IMR-90 (cell line): ENCODE data around the gene GRID1. TPM values are rescaled to one million over a fixed set of nuclear protein-coding genes. Genes with fewer than 3 reads are reported as not detected.

Experiments
- ATAC-seq: fragments of 200-7000 bp; cut with Tn5 transposase; 2 replicates; pipeline ENCODE4 v1.9.1; 2020; ENCODE audit warnings: low read depth, mild to moderate bottlenecking, moderate library complexity
- BruUV-seq: library from RNA; stranded (reverse); fragments of 400-500 nt; replicated peaks from 2 replicates; lab custom pipeline; 2021; lab: Mats Ljungman, UMichigan
- CTCF ChIA-PET: fragments of 300-600 bp; formaldehyde crosslinking; extraction: SDS; loops from one replicate; lab custom pipeline; 2021; ENCODE audit warnings: antibody characterized with exemption; lab: Yijun Ruan, JAX
- POLR2A ChIA-PET: fragments of 300-600 bp; sonication (Branson Sonifier 250); formaldehyde crosslinking; loops from one replicate; lab custom pipeline; 2022; ENCODE audit warnings: antibody characterized with exemption; ENCODE audit not compliant: unreplicated experiment; lab: Charles Lee
- DNase-seq: peaks from one replicate; pipeline ENCODE4 v3.0.0; 2013
- H2AFZ ChIP-seq: replicated peaks from 2 replicates; pipeline ENCODE3; 2013; ENCODE audit warnings: low read length, mild to moderate bottlenecking; ENCODE audit not compliant: poor library complexity
- H2AK5ac ChIP-seq: 2 replicates; pipeline ENCODE4 v1.6.1; 2013; ENCODE audit warnings: low read depth, low read length, inconsistent platforms
- H2AK9ac ChIP-seq: replicated peaks from 2 replicates; pipeline ENCODE3; 2013; ENCODE audit warnings: mild to moderate bottlenecking, low read depth, low read length, moderate library complexity; ENCODE audit not compliant: poor library complexity
- H2BK120ac ChIP-seq: 2 replicates; pipeline ENCODE4 v1.6.1; 2013; ENCODE audit warnings: low read depth, low read length, inconsistent platforms
- H2BK15ac ChIP-seq: 3 replicates; pipeline ENCODE4 v1.6.1; 2013; ENCODE audit warnings: low read depth, low read length, inconsistent platforms
- H2BK20ac ChIP-seq: 2 replicates; pipeline ENCODE4 v1.6.1; 2013; ENCODE audit warnings: low read depth, mild to moderate bottlenecking, inconsistent platforms, low read length, moderate library complexity
- H2BK5ac ChIP-seq: 2 replicates; pipeline ENCODE4 v1.6.1; 2013; ENCODE audit warnings: mild to moderate bottlenecking, low read depth, low read length, inconsistent platforms; ENCODE audit not compliant: poor library complexity, severe bottlenecking
- H3K14ac ChIP-seq: replicated peaks from 2 replicates; pipeline ENCODE4 v1.6.1; 2013; ENCODE audit warnings: low read depth, low read length, inconsistent platforms
- H3K18ac ChIP-seq: 2 replicates; pipeline ENCODE4 v1.6.1; 2013; ENCODE audit warnings: low read depth, low read length, control low read depth
- H3K23ac ChIP-seq: 2 replicates; pipeline ENCODE4 v1.6.1; 2013; ENCODE audit warnings: low read depth, low read length, inconsistent platforms
- H3K27ac ChIP-seq: 2 replicates; pipeline ENCODE4 v1.5.1; 2013; ENCODE audit warnings: mild to moderate bottlenecking, control low read depth, low read length; ENCODE audit not compliant: insufficient read depth
- H3K27me3 ChIP-seq: 2 replicates; pipeline ENCODE4 v1.6.1; 2013; ENCODE audit warnings: low read length; ENCODE audit not compliant: control insufficient read depth, insufficient read depth
- H3K36me3 ChIP-seq: 2 replicates; pipeline ENCODE4 v1.6.1; 2013; ENCODE audit warnings: low read length, mixed read lengths; ENCODE audit not compliant: control insufficient read depth, insufficient read depth
- H3K4ac ChIP-seq: 2 replicates; pipeline ENCODE4 v1.6.1; 2013; ENCODE audit warnings: low read depth, low read length, inconsistent platforms
- H3K4me1 ChIP-seq: 2 replicates; pipeline ENCODE4 v1.6.1; 2013; ENCODE audit warnings: low read length, mixed read lengths; ENCODE audit not compliant: control insufficient read depth, insufficient read depth
- H3K4me2 ChIP-seq: 2 replicates; pipeline ENCODE4 v1.6.1; 2013; ENCODE audit warnings: low read depth, mild to moderate bottlenecking, control low read depth, low read length, moderate library complexity
- H3K4me3 ChIP-seq: 2 replicates; pipeline ENCODE4 v1.5.1; 2013; ENCODE audit warnings: low read depth, mild to moderate bottlenecking, control low read depth, low read length, moderate library complexity; ENCODE audit not compliant: insufficient read depth
- H3K56ac ChIP-seq: 2 replicates; pipeline ENCODE4 v1.6.1; 2013; ENCODE audit warnings: low read length, inconsistent platforms; ENCODE audit not compliant: insufficient read depth; ENCODE audit errors: extremely low read depth
- H3K79me1 ChIP-seq, 2 experiments: 2 replicates each; pipeline ENCODE4 v1.6.1; 2013; ENCODE audit warnings: low read length in 2 of 2, inconsistent platforms in 1 of 2, low read depth in 1 of 2
- H3K9ac ChIP-seq: 2 replicates; pipeline ENCODE4 v1.6.1; 2013; ENCODE audit warnings: low read depth, low read length, control low read depth
- H3K9me1 ChIP-seq: 2 replicates; pipeline ENCODE4 v1.6.1; 2013; ENCODE audit warnings: low read length, inconsistent platforms; ENCODE audit not compliant: insufficient read depth
- H3K9me3 ChIP-seq: 2 replicates; pipeline ENCODE4 v1.6.1; 2013; ENCODE audit warnings: low read length; ENCODE audit not compliant: control insufficient read depth, insufficient read depth
- H4K20me1 ChIP-seq: 2 replicates; pipeline ENCODE4 v1.6.1; 2013; ENCODE audit warnings: low read length, inconsistent platforms; ENCODE audit not compliant: insufficient read depth
- H4K5ac ChIP-seq: 2 replicates; pipeline ENCODE4 v1.6.1; 2013; ENCODE audit warnings: mild to moderate bottlenecking, low read depth, low read length, control low read depth
- H4K8ac ChIP-seq, 2 experiments: 2 replicates each; pipeline ENCODE4 v1.6.1; 2013; ENCODE audit warnings: low read depth in 2 of 2, low read length in 2 of 2, control low read depth in 1 of 2, inconsistent platforms in 1 of 2
- H4K91ac ChIP-seq: 2 replicates; pipeline ENCODE4 v1.6.1; 2013; ENCODE audit warnings: low read depth, low read length, inconsistent platforms; ENCODE audit not compliant: insufficient read depth
- MAFK ChIP-seq: IDR thresholded peaks from 2 replicates; pipeline ENCODE4 v1.6.1; 2012; ENCODE audit warnings: low read depth, low read length, improper control_type of control experiment
- POLR2A ChIP-seq: IDR thresholded peaks from 2 replicates; pipeline ENCODE4 v1.6.1; 2012; ENCODE audit warnings: mild to moderate bottlenecking, low read depth, low read length
- WGBS, 2 experiments: methylation state at CpG; one replicate each; pipeline versions ENCODE4 v1.1.5 to v1.1.7; 2013; ENCODE audit warnings: missing lambda C conversion rate in 2 of 2; ENCODE audit not compliant: insufficient read length in 1 of 2; ENCODE audit errors: extremely low coverage in 2 of 2; 5-methylcytosine and 5-hydroxymethylcytosine counted together
- dilution Hi-C: fragments of 300-500 bp; cut with HindIII; formaldehyde crosslinking; loops from one replicate; pipeline ENCODE4 v1.14.3; 2018; ENCODE audit warnings: low sequenced_read_pairs; ENCODE audit not compliant: unreplicated experiment
- in situ Hi-C: fragments of 300-500 bp; cut with MboI; formaldehyde crosslinking; loops from 3 replicates; pipeline ENCODE4 v1.14.3; 2019; ENCODE audit warnings: low sequenced_read_pairs, inconsistent platforms, mixed read lengths
- intact Hi-C: fragments of 100-400 bp; cut with micrococcal nuclease; formaldehyde crosslinking; loops from 2 replicates; pipeline ENCODE4 v1.10.0; 2022
- polyA plus RNA-seq, 3 experiments: library from polyadenylated mRNA; depleted of rRNA; stranded (reverse); fragments of >200 nt; gene quantifications; 2 replicates each; pipeline ENCODE4 v1.2.3, GENCODE V29; 2012; ENCODE audit warnings: low replicate concordance in 1 of 3
- total RNA-seq: library from RNA; depleted of rRNA; stranded (reverse); fragments of >200 nt; gene quantifications from 2 replicates; pipeline ENCODE4 v1.2.3, GENCODE V29; 2012

GRID1 gene
- total and polyA plus RNA-seq, 2 of the 4 experiments (the other 2 are of a cell fraction), result not detected

DNA sequence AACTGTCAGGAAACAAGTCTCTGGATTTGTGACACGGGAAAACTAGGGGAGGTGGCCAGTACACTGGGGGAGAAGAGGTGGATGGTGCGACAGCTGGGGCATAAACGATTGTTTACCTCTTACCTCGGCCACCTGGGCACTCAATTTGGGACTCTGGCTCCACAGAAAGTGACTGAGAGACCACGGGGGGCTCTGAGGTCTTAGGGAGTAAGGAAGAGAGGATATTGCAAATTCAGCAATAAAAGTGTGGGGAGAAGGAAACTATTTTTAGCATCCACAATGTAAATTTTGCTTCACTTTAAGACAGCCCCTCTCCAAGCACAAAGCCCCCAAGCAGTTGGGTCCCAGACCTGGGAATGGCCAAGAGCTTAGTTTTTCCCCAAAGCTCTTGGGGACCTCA lies 440.5 kb downstream of the GRID1 start:
- TF ChIP-seq MAFK, result peak; percentile 44
- no peak for TF ChIP-seq POLR2A
- Histone ChIP-seq H3K9me3 (peaks cover 18% of the 10 kb centered on the region), H3K9ac (no peak overlapping the region), H3K27me3 (no peaks in the 10 kb centered on the region), H3K36me3 (no peaks in the 10 kb centered on the region), H3K4ac (no peak overlapping the region), H4K5ac (no peak overlapping the region), H2BK5ac (no peak overlapping the region), H3K18ac (no peak overlapping the region), H3K4me1 (no peaks in the 10 kb centered on the region), H2BK120ac (no peak overlapping the region), H4K91ac (no peak overlapping the region), H2AFZ (no peak overlapping the region), H2BK20ac (no peak overlapping the region), H3K4me2 (no peak overlapping the region), H2BK15ac (no peak overlapping the region), H3K56ac (no peak overlapping the region), H2AK9ac (no peak overlapping the region), H4K8ac (no peak overlapping the region), H3K14ac (no peak overlapping the region), H3K9me1 (no peaks in the 10 kb centered on the region), H3K4me3 (no peak overlapping the region), H3K79me1 (no peaks in the 10 kb centered on the region), H3K27ac (no peak overlapping the region), H4K20me1 (no peaks in the 10 kb centered on the region), H3K23ac (no peak overlapping the region), H2AK5ac (no peak overlapping the region)
- WGBS, 2 experiments, result 33% methylated on average over 1 of the region's 5 CpGs; no CpG with 5 or more reads in 1 of the 2 experiments
- ChIA-PET CTCF (no interaction called here), POLR2A (no interaction called here)
- in situ Hi-C loops, result no loop called here
- ATAC-seq, result no peak
- no peak for DNase-seq
- intact Hi-C loops, result no loop called here
- dilution Hi-C loops, result no loop called here
- no TSS peak for BruUV-seq
